ENCODE results near the gene ACRBP.
"Not testable (repeated sequence)": the region's sequence is repeated elsewhere in the genome, so short reads cannot be mapped to it uniquely, and the experiment has no call there.

ACRBP gene

DNA sequence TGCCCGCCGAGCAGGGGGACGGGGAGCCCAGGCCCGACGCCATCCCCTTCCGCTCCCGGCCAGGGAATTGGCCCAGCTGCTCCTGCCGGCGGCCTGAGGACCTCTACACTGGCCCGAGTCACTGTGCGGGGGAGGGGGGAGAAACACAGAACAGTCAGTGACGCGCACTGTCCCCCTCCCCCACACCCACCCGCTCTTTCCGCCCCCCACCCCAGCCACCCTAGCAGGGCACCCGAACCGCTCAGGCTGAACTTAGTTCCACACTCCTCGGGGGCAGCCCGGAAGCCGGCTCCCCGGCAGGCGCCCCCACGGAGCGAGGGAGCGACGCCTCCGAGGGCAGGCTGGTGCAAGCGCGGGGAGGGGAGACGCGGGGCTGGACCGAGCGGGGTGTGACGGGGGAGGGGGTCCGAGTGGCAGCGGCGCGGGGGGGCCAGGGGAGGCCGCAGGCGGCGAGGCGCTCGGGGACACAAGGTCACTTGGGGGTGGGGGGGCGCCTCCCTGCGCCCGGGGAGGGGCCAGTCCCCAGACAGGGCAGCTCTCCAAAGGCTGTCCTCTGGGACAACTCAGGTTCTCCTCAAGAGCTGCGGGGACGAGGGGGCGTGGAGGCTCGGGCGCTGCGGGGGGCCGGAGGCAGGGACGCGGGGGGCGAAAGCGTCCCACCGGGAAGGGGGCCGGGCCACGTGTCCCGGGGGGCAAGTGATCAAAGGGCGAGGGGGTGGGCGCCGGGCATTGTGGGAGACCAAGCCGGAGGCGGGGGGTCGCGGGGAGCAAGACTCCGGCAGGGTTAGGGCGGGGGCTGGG lies 40.7 kb downstream of the ACRBP start:
- H3K4me3 ChIP-seq (replicated peaks; ENCODE audit: low read depth, low read length), result peak overlapping the region; percentile 93
- no peak for DNase-seq (ENCODE audit: extremely low read depth, low read depth)
- TF ChIP-seq, protein P1, sequence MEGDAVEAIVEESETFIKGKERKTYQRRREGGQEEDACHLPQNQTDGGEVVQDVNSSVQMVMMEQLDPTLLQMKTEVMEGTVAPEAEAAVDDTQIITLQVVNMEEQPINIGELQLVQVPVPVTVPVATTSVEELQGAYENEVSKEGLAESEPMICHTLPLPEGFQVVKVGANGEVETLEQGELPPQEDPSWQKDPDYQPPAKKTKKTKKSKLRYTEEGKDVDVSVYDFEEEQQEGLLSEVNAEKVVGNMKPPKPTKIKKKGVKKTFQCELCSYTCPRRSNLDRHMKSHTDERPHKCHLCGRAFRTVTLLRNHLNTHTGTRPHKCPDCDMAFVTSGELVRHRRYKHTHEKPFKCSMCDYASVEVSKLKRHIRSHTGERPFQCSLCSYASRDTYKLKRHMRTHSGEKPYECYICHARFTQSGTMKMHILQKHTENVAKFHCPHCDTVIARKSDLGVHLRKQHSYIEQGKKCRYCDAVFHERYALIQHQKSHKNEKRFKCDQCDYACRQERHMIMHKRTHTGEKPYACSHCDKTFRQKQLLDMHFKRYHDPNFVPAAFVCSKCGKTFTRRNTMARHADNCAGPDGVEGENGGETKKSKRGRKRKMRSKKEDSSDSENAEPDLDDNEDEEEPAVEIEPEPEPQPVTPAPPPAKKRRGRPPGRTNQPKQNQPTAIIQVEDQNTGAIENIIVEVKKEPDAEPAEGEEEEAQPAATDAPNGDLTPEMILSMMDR (IDR thresholded peaks at IDR 0.05; ENCODE audit: low read depth, low read length, missing control alignments), result no peak

GRCh38 chr12:6605421-6606330 lies 41.6 kb downstream of the ACRBP start:
- H3K4me3 ChIP-seq (replicated peaks; ENCODE audit: low read depth, low read length), result peak overlapping the region; percentile 93
- no peak for DNase-seq (ENCODE audit: extremely low read depth, low read depth)
- TF ChIP-seq, protein P1 (IDR thresholded peaks at IDR 0.05; ENCODE audit: low read depth, low read length, missing control alignments), result no peak

DNA sequence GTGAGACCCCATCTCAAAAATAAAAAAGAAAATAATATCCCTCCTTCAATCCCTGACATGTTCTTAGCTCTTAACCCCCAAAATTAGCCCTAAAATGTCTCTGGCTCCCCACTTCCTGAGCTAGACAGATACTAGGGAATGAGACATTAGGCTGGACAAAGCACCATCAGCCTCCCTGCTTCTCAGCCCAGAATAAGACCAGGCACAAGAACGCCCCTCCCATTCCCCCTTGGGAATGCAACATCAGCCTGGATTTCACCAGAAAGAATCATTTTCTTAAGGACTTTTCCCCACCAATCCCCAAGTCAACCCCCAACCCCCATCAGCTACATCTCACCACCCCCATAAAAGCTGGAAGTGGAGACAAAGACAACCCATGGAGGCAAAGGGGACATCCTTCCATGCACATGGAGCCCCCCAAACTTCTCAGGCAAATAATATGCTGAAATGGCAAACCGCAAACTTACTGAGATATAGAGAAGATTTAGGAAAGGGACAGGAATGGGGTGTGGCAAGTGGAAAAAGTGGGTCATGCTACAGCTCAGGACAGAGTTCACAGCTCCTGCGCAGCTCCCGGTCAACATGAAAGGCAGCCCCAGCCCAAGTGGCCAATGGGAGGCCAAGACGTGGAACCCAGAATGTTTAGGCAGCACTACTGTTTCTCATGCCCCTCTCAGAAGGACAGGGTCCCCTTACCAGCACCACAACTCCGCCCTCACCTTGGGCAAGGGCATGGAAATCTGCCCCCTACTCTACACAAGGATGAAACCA lies 42.8 kb downstream of the ACRBP start:
- DNase-seq (ENCODE audit: extremely low read depth, low read depth), result no peak
- peak overlapping the region; percentile 93 for H3K4me3 ChIP-seq (replicated peaks; ENCODE audit: low read depth, low read length)
- TF ChIP-seq, protein P1 (IDR thresholded peaks at IDR 0.05; ENCODE audit: low read depth, low read length, missing control alignments), result no peak

DNA sequence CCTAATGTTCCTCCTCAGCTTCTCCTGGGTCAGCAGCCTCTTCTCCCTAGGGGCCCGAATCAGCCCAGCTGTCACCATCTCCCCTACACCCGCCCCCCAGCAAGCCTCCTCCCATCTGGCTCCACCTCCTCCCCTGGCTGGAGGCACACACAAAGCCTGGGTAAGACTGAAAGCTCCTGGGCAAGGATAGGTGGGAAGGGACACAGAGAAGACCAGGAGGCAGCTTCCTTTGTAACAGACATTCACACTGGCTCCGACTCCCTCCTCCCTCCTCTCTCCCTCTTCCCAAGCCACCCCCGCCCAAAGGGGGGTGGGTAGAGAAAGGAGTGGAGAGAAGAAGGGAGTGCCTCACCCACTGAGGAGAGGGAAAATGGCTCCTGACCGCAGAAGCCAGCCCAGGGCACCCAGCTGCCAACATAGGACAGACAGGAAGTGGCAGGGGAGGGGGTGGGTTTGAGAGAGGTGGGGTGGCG lies 44.1 kb downstream of the ACRBP start:
- peak overlapping the region; percentile 93; the same call in 1 of the 2 replicates for H3K4me3 ChIP-seq (replicated peaks; ENCODE audit: low read depth, low read length)
- TF ChIP-seq, protein P1 (IDR thresholded peaks at IDR 0.05; ENCODE audit: low read depth, low read length, missing control alignments), result no peak
- no peak for DNase-seq (ENCODE audit: extremely low read depth, low read depth)

DNA sequence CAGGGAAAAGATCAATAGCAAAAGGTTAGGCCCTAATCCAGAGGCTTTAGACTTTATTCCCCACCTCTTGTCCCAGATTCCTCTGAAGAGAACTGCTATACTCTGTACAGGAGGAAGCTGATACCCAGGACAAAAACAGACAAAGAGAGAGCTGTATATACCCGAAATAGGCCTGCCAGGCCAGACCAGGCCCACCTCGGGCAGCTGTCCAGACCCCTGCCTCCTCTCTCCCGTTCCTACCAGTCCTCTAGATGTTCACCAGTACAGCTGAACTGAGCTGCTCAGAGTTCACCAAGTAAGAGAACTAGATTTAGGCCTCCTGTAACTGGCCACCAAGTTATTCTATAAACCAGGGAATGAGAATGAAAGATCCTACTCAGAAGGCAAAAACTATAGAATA lies 44.7 kb downstream of the ACRBP start:
- DNase-seq (ENCODE audit: extremely low read depth, low read depth), result no peak
- no peak overlapping the region for H3K4me3 ChIP-seq (replicated peaks; ENCODE audit: low read depth, low read length)
- TF ChIP-seq, protein P1 (IDR thresholded peaks at IDR 0.05; ENCODE audit: low read depth, low read length, missing control alignments), result no peak

DNA sequence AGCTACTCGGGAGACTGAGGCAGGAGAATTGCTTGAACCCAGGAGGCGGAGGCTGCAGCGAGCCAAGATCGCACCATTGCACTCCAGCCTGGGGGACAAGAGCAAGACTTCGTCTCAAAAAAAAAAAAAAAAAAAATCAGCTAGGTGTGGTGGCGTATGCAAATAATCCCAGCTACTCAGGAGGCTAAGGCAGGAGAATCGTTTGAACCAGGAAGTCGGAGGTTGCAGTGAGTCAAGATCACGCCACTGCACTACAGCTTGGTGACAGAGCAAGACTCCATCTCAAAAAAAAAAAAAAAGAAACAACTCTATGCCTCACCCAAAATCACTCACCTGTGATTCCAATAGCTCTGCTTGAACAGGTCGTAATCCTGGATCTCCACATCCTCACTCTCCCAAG lies 51.6 kb downstream of the ACRBP start:
- not testable (repeated sequence) for DNase-seq (ENCODE audit: extremely low read depth, low read depth); H3K4me3 ChIP-seq (replicated peaks; ENCODE audit: low read depth, low read length)
